Colonic mucosa (tissue), 4 donors: ENCODE measurements around the gene HNRNPM. TPM values are rescaled to one million over a fixed set of nuclear protein-coding genes. Genes with fewer than 3 reads are reported as not detected.

Experiments used
- DNase-seq: peaks from one replicate; pipeline ENCODE4 v3.0.0-alpha.2; 2020
- H3K27ac ChIP-seq: fragments of 200-600 bp; one replicate; pipeline ENCODE4 v1.8.0; 2021
- H3K27me3 ChIP-seq: fragments of 200-600 bp; one replicate; pipeline ENCODE4 v1.8.0; 2021
- H3K36me3 ChIP-seq: fragments of 200-600 bp; one replicate; pipeline ENCODE4 v1.8.0; 2021
- H3K4me1 ChIP-seq: fragments of 200-600 bp; one replicate; pipeline ENCODE4 v1.8.0; 2021; ENCODE audit warnings: mild to moderate bottlenecking
- H3K4me3 ChIP-seq: fragments of 200-600 bp; one replicate; pipeline ENCODE4 v1.8.0; 2021
- H3K9ac ChIP-seq, 2 donors: one replicate each; pipeline ENCODE4 v1.7.0; 2013; ENCODE audit warnings: control low read depth in 2 of 2, low read depth in 2 of 2, low read length in 2 of 2
- H3K9me3 ChIP-seq: fragments of 200-600 bp; one replicate; pipeline ENCODE4 v1.8.0; 2021
- CTCF ChIP-seq: fragments of 200-600 bp; IDR thresholded peaks from one replicate; pipeline ENCODE4 v1.8.0; 2022; ENCODE audit warnings: antibody characterized with exemption, mild to moderate bottlenecking
- intact Hi-C: fragments of 100-400 bp; cut with DNase I; formaldehyde crosslinking; loops from one replicate; pipeline ENCODE4 v1.14.1; 2022
- total RNA-seq, 2 donors: library from RNA; stranded (reverse); fragmentation: NEBNext Ultra II Directional in 1 of 2; extraction: Animal tissue kit (Norgen Biotek cat#: 25700) in 1 of 2; gene quantifications; one replicate each; pipeline ENCODE4 v1.2.1, GENCODE V29; 2021
- donor health status: healthy.
- donor health status: DM: no; HTN: no; CAD: no.
- donor health status: DM: no; HTN: no; CAD: no.

The HNRNPM gene
- total RNA-seq, 2 donors from 2014 or later: 122 to 339 TPM

GRCh38 chr19:8489561-8490394 is 45.0 kb downstream of the HNRNPM start:
- no peak for DNase-seq
- Histone ChIP-seq H3K27ac (no peak overlapping the region), H3K9me3 (no peaks in the 10 kb centered on the region), H3K9ac (no peak overlapping the region), H3K27me3 (no peaks in the 10 kb centered on the region), H3K4me3 (no peak overlapping the region), H3K4me1 (no peaks in the 10 kb centered on the region), H3K36me3 (peaks cover 27% of the 10 kb centered on the region)
- intact Hi-C loops: no loop called here
- TF ChIP-seq CTCF: no peak

GRCh38 chr19:8490395-8490760 is 45.6 kb downstream of the HNRNPM start:
- Histone ChIP-seq H3K9me3 (no peaks in the 10 kb centered on the region), H3K4me1 (no peaks in the 10 kb centered on the region), H3K27ac (no peak overlapping the region), H3K9ac (no peak overlapping the region), H3K36me3 (peaks cover 27% of the 10 kb centered on the region), H3K27me3 (no peaks in the 10 kb centered on the region), H3K4me3 (no peak overlapping the region)
- DNase-seq: no peak
- TF ChIP-seq CTCF: no peak
- intact Hi-C loops: no loop called here

GRCh38 chr19:8490873-8491272 is 46.1 kb downstream of the HNRNPM start:
- no peaks in the 10 kb centered on the region for H3K4me1 ChIP-seq
- no peak overlapping the region for H3K27ac ChIP-seq
- DNase-seq: no peak
- H3K9me3 ChIP-seq: no peaks in the 10 kb centered on the region
- no peak overlapping the region for H3K4me3 ChIP-seq
- H3K27me3 ChIP-seq: no peaks in the 10 kb centered on the region
- TF ChIP-seq CTCF: no peak
- H3K9ac ChIP-seq: no peak overlapping the region
- H3K36me3 ChIP-seq: peaks cover 22% of the 10 kb centered on the region
- intact Hi-C loops: no loop called here

- Histone ChIP-seq H3K27me3 (no peaks in the 10 kb centered on the region), H3K27ac (no peak overlapping the region), H3K36me3 (peaks cover 16% of the 10 kb centered on the region), H3K4me1 (no peaks in the 10 kb centered on the region), H3K4me3 (no peak overlapping the region), H3K9ac (no peak overlapping the region), H3K9me3 (no peaks in the 10 kb centered on the region)
- intact Hi-C loops: no loop called here
- TF ChIP-seq CTCF: no peak
- DNase-seq: no peak
Measured at GRCh38 chr19:8491574-8491973, 46.8 kb downstream of the HNRNPM start.

- Histone ChIP-seq H3K9me3 (no peaks in the 10 kb centered on the region), H3K27ac (no peak overlapping the region), H3K36me3 (no peaks in the 10 kb centered on the region), H3K4me1 (no peaks in the 10 kb centered on the region), H3K27me3 (no peaks in the 10 kb centered on the region), H3K9ac (no peak overlapping the region), H3K4me3 (no peak overlapping the region)
- intact Hi-C loops: no loop called here
- DNase-seq: no peak
- TF ChIP-seq CTCF: no peak
Measured at GRCh38 chr19:8494158-8494557, 49.4 kb downstream of the HNRNPM start.
